HG03354 (cell line): ENCODE measurements around the gene COMT.

ENCODE experiments used
- ATAC-seq: cut with Tn5 transposase; IDR thresholded peaks from one replicate; pipeline ENCODE4 v1.9.1; 2021; ENCODE audit warnings: mild to moderate bottlenecking; ENCODE audit not compliant: unreplicated experiment, poor library complexity, severe bottlenecking

The COMT gene

DNA sequence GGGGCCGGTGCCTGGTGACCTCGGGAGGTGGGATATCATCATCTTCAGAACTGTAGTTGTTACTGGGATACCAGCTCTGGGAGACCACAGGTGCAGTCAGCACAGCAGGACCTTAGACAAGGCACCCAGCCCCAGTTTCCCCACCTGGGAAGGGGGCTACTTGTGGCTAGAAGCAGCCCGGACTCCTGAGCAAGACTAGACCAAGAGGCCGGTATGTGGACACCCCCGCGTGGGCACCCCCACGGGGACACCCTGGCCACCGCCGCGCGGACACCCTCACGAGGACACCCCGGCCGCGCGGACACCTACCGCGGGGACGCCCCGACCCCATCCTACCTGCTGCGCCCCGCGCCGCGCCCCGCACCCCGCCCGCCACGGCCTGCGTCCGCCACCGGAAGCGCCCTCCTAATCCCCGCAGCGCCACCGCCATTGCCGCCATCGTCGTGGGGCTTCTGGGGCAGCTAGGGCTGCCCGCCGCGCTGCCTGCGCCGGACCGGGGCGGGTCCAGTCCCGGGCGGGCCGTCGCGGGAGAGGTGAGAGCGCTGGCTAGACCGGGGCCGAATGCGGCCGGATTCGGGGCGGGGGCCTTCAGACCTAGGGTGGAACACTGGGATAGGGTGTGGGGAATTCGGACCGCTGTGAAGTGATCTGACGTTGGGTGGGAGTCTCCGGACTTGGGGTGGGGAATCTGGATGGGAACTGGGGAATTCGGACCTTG, at the start of gene COMT, which contains the start of gene TXNRD2:
Gene COMT, plus strand, starts transcription at position 408 of the 718 bp plus-strand sequence. CDS start 20,755 bp downstream, outside the sequence.
Gene TXNRD2, minus strand, starts transcription at position 454 of the 718 bp plus-strand sequence. Its CDS starts 15 bp downstream, at position 439.
- ATAC-seq = no peak

DNA sequence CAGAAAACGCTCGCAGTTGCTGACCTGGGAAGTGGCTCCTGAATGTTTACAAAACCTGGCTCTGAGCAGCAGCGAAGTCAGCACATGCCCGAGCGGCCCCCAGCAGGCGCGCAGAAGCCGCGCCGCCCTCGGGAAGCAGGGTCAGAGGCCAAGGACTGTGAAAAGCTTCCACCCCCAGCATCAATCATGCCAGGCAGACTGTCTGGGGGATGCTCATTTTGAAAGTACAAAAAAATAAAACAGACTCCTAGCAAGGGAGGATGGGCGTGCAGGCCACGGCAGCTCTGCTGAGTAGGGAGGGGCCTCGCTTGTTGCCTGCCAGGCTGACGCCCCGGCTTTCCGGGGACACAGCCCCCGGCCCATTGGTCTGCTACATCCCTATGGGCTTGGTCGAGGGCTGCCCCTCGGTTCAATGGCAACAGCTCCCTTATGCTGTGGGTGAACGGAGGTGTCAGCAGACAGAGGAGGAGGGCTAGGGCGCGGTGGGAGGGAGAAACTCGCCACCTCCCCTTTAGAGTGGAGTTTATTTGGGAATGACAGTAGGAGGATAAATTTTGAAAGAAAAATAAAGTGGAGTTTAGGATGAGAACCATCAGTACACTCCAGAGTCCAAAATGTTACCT, 49.2 kb upstream of the COMT start:
- peak; percentile 6 for ATAC-seq

DNA sequence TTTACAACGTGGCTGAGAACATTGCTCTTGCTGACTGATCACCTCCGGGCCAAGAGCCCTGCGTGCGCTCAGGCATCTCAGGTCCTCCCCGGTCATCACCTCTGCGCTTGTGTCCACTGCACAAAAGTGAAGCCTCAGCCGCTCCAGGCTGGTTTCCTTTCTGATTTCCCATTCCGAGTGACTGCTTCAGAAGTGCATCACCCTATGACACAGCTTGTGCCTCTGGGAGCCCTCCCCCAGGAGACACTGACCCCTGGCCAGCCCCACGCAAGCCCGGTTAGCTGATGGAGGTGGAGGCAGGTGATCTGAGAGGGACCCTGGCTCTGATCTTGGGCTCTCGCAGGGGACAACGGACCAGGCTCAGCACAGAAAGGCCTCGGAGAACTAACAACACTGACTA, 48.6 kb upstream of the COMT start:
- no peak for ATAC-seq

DNA sequence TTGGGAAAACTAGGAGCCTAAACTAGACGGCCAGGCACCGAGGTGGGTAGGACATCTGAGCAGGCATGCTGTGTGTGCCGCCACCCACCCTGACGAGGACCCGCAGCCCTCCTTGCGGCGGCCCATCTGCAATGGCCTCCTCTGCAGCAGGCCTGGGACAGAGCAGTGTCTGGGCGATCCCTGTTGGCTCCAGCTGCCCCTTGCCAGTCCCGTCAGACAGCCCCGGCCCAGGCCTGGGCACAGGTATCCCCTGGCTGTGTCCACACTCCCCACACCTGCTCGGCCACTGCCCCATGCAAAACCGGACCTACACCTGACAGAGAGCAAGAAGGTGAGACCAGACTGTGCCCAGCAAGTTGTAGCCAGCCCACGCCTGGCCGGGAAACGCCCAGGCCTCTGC, 48.2 kb upstream of the COMT start:
- ATAC-seq = no peak

DNA sequence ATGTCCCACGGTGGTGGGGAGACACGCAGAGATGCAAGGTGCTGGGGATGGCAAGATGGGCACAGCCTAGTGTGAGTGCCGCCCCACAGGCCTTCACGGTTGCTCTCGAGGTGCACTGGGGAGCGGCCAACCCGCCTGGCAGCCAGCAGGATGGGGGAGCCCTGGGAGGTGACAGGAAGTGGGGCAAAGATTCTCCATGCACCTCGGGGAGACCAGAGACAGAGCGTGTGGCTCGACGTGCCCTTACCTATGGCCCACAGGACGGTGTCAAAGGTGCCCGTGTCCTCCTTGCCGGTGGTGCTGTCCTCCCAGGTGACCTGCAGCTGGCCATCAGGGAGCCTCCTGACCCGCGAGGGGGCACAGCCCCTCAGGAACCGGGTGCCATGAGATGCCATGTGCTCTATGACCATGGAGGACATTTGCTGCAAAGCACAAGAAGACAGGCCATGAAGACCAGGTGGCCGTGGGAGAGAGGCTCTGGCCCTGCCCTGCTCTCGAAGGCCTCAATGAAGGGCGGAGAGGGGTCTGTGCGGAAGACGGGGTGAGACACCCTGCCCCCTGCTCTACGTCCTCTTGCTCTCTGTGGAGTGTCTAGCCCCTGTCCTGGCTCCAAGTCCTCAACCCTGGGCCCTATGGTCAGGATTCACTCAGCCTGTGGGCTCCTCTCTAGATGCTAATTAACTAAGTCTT, 46.3 kb upstream of the COMT start:
- no peak for ATAC-seq

DNA sequence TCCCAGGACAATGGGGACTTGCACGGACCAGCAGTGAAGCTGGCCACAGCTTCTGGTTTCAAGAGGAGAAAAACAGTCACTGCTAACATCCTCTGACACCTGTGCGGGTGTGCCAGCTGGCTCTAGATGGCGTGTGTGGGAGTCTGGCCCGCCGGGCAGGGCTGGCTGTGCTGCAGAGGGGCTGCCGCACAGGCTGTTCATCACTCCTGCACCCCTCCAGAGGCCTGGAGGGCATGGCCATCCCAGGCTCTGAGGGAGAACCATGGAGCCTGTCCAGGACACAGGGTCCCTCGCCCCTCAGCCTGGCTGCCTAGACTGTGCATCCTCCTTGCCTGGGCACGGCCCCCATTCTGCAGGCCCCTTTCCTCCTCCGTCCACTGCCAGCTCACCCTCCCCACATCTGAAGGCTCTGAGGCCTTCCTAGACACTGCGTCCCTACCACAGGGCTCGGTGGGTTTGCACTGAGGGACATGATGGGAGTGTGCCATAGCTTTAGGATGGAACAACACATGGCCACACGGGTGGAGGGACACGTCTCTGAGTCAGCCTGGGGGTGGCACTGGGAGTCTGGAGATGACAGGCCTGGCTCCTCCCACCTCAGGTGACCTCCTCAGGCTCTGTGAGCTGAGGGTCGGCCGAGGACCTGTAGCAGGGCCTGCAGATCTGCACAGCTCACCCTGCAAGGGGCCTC, 44.8 kb upstream of the COMT start:
- no peak for ATAC-seq

DNA sequence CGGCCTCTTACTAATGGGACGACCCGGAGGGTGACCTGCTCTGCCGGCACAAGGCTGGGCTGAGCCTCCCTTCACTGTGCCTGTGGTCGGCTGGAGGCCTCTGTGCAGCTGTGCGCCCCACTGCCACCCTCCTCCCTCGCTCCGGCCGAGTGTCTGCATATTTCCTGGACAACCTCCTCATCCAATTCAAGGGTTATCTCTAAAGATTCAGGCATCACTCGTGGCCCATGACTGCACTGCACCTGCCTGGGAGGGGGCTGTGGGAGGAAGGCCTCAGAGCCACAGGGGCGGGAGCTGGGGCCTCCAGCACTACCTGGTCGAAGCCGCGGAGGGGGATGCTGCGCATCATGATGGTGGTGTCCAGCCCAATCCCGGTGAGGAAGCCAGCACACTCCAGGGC, 43.8 kb upstream of the COMT start:
- no peak for ATAC-seq

DNA sequence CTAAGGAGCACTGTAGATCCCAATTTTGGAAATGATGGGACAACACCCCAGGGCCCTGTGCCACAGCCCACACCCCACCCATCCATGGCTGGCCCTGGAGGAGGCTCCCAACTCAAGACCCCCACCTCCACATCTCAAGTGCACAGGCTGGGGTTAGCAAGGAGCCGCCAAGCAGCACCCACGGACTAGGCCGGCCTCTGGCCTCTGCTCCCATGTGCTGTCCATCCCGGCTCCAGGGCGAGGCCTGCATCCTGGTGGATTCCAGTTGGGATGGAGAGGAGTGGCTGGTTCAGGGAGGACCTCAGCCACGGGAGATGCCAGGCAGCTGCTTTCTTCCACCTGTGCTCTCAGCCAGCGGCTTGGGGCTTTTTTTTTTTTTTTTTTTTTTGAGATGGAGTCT, 43.4 kb upstream of the COMT start:
- ATAC-seq = no peak

DNA sequence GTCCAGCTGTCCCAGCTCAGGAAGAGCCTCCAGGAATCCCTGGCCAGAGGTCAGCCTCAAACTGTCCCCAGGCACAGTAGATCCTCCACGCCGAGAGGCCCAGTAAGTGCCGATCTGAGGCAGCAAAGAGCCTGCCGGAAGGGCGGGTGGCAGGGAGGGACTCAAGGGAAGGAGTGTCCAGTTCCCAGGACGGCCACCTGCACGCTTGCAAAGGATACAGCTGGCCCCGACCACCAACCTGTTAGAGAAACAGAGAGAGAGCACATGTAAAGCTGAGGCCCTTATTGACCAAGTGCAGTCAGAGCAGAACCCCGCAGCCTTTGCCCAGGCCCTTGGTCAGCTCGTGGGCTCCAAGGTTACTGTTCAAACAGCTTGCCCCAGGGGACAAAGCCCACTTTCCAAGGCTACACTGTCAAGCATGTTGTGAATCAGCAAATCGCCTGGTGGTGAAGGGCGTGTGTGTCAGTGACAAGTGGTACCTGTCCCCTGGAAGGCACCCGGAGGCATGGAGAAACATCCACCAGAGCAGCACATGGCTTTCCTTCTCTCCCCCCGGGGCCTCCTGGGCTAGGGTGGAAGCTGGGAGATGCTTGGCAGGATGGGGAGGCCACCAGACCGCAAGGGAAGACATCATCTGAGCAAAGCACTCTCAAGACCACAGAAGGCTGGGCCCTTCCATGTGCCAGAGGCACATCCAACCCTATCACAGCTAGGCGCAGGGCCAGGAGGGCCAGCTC, 42.6 kb upstream of the COMT start:
- ATAC-seq = no peak

DNA sequence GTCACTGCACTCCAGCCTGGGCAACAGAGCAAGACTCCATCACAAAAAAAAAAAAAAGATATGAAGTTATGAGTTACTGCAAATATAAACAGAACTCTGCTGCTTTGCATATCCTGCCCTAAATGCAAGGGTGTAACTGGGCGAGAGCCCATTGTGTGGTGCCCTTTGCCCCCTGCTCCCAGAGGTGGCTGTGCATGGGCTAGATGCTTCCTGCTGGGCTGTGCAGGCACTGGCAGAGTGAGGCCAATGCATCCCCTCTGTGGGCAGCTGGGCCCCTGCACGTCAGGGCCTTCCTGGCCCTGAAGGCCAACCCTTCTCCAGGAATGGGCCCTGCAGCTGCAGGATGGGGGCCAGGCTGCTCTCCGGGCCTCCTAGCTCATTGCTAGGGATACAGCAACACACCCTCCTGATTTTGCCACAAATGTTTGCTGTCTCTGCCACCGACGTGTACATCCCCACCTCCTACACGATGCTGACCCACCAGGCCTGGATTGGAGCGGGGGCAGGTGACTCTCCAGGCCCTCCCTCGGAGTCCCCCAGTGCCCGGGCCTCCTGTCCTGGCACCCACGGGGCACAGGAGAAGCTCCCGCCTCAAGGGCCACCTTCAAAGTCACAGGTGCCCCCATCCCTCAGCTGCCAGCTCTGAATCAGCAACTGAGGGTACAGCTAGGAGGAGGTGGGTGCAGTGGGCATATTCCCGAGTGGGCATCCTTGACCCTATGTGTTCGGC, 40.7 kb upstream of the COMT start:
- no peak for ATAC-seq

DNA sequence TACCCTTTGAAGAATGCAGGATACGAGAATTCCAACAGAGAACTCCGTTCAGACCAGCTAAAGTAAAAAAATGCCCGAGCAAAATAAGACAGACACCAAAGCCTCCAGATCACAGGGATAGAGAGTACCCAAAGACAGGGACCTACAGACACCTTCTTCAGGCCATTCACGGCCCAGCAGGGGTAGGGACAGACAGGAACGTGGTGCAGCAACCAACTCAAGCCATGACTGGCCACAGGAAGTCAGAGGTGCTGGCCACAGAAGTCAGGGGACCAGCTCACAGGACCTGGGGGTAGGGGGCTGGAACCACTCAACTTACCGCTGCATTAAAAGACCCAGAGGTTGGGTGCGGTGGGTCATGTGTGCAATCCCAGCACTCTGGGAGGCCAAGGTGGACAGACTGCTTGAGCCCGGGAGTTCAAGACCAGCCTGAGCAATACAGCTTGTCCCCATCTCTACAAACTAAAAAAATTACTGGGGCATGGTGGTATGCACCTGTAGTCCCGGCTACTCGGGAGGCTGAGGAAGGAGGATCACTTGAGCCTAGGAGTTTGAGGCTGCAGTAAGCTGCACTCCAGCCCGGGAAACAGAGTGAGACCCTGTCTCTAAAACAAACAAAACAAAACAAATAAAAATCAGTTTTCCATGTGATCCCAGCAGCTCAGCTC, 39.9 kb upstream of the COMT start:
- no peak for ATAC-seq

DNA sequence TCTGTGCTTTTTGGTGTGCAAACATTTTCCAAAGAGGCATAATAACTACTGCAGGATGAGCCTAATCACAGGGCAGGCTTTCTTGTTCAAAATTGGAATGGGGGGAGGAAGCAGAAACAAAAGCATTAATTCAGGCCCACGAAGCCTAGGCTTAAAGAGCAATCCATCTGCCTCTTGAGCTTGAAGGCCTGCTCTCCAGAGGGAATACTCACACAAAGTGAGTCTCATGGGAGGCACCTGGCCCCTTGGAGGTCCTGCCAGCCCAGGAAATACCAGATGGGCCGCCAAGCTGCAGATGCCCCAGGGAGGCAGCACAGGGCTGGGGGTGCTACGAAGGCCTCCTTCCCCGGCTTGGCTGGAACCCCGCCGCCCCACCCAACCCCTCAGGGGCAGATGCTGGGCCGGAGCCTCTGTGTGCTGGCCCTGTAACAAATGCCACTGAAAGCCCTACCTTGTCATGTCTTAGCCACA, 39.3 kb upstream of the COMT start:
- no peak for ATAC-seq

DNA sequence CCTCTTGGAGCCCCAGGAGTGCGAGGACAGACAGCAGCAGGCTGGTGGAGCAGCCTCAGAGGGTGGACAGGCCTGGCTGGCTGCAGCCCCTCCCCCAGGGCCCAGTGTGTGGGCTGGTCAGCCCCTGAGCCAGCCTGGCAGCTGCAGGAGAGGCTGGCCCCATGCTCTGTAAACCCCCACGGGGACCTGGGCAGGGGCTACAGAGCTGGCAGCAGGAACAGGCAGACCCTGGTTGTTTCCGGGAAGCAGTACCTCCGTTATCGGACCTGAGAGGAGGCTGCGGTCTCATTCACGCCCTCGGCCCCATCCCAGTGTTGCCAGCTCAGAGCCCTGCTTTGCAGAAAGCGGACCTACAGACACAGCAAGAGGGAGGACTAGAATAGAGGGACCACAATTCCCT, 38.5 kb upstream of the COMT start:
- no peak for ATAC-seq

DNA sequence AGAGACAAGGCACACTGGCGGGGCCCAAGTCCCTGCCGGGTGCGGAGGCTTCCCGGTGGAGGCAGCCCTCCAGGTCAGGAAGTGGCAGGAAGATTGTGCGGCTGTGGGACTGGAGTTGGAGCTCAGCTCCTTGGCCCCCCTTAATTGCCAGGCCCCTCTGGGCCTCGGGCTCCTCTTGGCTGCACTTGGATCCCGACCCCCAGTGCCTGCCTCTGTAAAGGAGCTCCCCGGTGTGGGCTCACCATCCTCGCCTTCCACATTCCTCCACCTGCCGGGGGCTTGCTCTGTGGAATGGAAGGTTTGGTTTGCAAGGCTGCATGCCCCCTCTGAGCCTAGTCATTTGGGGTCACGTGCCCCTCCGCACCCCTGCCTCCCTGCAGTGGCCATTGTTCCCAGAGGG, 38.1 kb upstream of the COMT start:
- ATAC-seq = no peak

DNA sequence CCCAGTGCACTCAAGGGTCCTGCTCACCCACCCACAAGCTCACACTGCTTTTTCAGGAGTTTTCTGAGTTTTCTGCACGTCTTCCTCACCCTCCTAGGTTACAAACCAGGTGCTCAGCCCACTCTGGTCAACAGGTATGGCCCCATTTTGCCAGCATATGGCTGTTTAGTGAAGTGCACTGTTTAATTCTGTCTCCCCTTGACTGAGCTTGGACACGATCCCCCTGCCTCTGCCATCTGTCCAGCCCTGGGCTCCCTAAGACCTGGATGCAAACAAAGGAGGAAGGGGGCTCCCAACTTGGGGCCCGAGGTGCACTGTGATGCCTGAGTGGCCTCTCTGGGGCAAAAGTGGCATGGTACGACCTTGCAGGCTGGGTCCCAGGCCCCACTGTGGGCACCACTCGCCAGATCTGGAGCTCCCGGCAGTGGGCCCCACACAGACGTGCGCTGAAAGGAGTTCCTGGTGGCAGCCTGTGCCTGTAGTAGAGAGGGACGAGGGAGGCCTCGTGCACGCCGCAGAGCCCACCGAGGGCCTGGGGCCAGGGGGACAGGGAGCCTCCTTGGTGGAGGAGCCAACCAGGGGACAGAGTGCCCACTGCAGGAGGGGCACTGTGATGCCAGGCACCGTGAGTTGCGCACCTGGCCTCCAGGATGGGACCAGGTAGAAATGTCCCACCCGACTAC, 37.3 kb upstream of the COMT start:
- no peak for ATAC-seq

DNA sequence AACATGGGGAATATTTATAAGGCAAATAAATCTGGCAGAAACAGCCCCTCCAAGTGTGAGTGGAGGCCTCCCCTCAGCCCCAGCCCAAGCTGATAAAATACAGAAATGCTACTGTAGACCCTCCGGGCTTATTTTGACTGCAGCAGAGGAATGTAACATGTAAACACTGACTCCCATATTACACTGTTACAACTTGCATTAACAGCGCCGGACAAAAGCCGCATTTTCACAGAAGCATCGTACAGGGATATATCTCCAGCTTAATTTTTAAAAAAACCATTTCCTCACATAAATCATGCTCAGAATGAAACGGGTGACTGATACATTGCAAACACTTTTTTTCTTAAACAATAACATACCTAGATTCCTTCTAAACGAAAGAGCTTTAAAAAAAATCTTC, 36.6 kb upstream of the COMT start:
- ATAC-seq = no peak

DNA sequence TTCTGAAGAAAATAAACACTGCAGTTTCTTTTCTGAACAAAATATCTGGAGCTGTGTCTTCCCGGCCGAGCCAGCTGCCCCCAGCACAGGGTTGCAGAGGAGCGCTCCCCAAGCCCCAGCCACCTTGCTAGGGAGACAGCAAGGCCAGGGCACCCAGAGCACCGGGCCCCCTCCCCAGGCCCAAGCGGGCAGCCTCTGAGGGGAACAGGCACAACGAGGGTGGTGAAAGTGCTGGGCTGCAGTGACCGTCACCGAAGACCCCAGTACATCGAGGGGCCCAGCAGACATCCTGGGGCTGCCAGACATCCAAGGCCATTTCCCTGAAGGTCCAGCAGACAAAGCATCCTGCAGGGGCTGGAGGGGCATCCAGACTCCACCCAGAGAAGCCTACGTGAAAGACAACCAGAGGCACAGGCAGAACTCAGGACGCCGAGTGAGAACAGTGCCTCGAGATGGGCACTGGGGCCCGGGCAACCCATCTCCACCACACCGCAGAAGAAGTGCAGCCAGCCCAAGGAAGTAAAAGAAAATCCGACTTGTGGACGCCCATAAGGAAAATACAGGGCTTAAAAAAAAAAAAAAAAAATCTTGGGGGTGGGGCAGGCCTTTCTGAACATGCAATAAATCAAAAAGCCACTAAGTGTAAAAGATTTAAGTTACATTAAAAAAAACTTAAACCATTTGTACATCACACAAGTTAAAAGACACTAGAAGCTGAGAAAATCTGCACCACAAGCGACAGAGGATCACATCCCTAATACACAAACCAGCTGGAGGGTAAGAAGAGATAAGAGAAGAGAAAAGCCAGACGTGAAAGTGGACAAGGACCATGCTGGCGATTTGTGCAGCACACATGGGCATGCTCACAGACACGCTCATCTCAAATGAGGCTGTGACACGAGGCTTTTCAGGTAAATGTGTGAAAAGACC, 36.0 kb upstream of the COMT start:
- no peak for ATAC-seq
